Gastrocnemius medialis (tissue), 4 donors: ENCODE results near the gene AGXT. TPM values are rescaled to one million over a fixed set of nuclear protein-coding genes. Genes with fewer than 3 reads are reported as not detected.

Experiments used
- ATAC-seq, 2 donors: fragments of 150-250 bp; one replicate each; pipeline ENCODE4 v1.9.1; 2016
- DNase-seq, 2 donors: peaks; one replicate each; pipeline ENCODE4 v3.0.0-alpha.2; 2019
- H3K27ac ChIP-seq, 4 donors: fragments of 200-600 bp; sonication (generic); 1 replicate in 1 of 4; 2 replicates in 3 of 4; pipeline ENCODE4 v1.5.1; 2016 to 2018; ENCODE audit warnings: mild to moderate bottlenecking in 2 of 4, moderate library complexity in 1 of 4
- H3K27me3 ChIP-seq, 3 donors: fragments of 200-600 bp; sonication (generic) in 2 of 3; 1 replicate in 1 of 3; 2 replicates in 2 of 3; pipeline versions ENCODE4 v1.5.1 to v1.6.0; 2016 to 2019; ENCODE audit warnings: mild to moderate bottlenecking in 1 of 3, moderate library complexity in 1 of 3
- H3K36me3 ChIP-seq, 2 donors: fragments of 200-600 bp; sonication (generic) in 1 of 2; one replicate each; pipeline ENCODE4 v1.5.1; 2017 to 2018
- H3K4me1 ChIP-seq, 2 donors: fragments of 200-600 bp; sonication (generic) in 1 of 2; one replicate each; pipeline ENCODE4 v1.5.1; 2016 to 2017; ENCODE audit warnings: mild to moderate bottlenecking in 2 of 2
- H3K4me3 ChIP-seq, 4 donors: fragments of 200-600 bp; sonication (generic) in 3 of 4; 1 replicate in 1 of 4; 2 replicates in 3 of 4; pipeline ENCODE4 v1.5.1; 2016 to 2019; ENCODE audit warnings: mild to moderate bottlenecking in 2 of 4
- H3K9me3 ChIP-seq, 3 donors: fragments of 200-600 bp; sonication (generic) in 2 of 3; 1 replicate in 1 of 3; 2 replicates in 2 of 3; pipeline ENCODE4 v1.5.1; 2016 to 2019
- CTCF ChIP-seq, 5 experiments: fragments of 450-650 bp in 3 of 5; fragments of 200-600 bp in 2 of 5; sonication (generic) in 2 of 5; IDR thresholded peaks in 4 of 5; conservative IDR thresholded peaks in 1 of 5; 1 replicate in 4 of 5; 2 replicates in 1 of 5; pipeline ENCODE4 v1.5.1; 2016 to 2019; ENCODE audit warnings: antibody characterized with exemption in 5 of 5, mild to moderate bottlenecking in 3 of 5, moderate library complexity in 3 of 5
- POLR2A ChIP-seq, 2 donors: fragments of 450-650 bp; IDR thresholded peaks; one replicate each; pipeline ENCODE4 v1.6.1; 2017; ENCODE audit warnings: antibody characterized with exemption in 2 of 2, mild to moderate bottlenecking in 2 of 2, moderate library complexity in 2 of 2
- in situ Hi-C, 4 donors: fragments of 200-750 bp; cut with MboI; loops; one replicate each; pipeline versions ENCODE4 v1.15.0 to v1.8.0; 2017; ENCODE audit warnings: low sequenced_read_pairs in 4 of 4
- intact Hi-C: fragments of 100-400 bp; cut with DNase I; formaldehyde crosslinking; loops from one replicate; pipeline ENCODE4 v1.15.1; 2023; ENCODE audit warnings: low total_unique reads
- total RNA-seq, 4 donors: library from RNA; depleted of rRNA; stranded (reverse); fragments of >200 nt; gene quantifications; one replicate each; pipeline versions ENCODE4 v1.1.0 to v1.2.3, GENCODE V29; 2016

Gene AGXT
- total RNA-seq, 4 donors from 2014 or later, result 1.7 to 3.3 TPM; not detected in 2

- H3K9me3 ChIP-seq, result no peaks in the 10 kb centered on the region
- in situ Hi-C loops (no loop called here), intact Hi-C loops (no loop called here)
- no peak overlapping the region for H3K27ac ChIP-seq
- TF ChIP-seq POLR2A (IDR thresholded peaks at IDR 0.05) (no peak), CTCF (IDR thresholded peaks at IDR 0.05 in 4 of 5, conservative IDR thresholded peaks at IDR 0.05 in 1 of 5) (no peak)
- no peaks in the 10 kb centered on the region for H3K4me1 ChIP-seq
- H3K4me3 ChIP-seq, result no peak overlapping the region
- DNase-seq (peak in 1 of 2 donors; percentile 2), ATAC-seq (no peak)
- no peaks in the 10 kb centered on the region for H3K27me3 ChIP-seq
- no peaks in the 10 kb centered on the region for H3K36me3 ChIP-seq
Measured at GRCh38 chr2:240884221-240884620, 15.6 kb downstream of the AGXT start.

- H3K4me1 ChIP-seq, result no peaks in the 10 kb centered on the region
- TF ChIP-seq POLR2A (IDR thresholded peaks at IDR 0.05), result no peak
- no peak for TF ChIP-seq CTCF (IDR thresholded peaks at IDR 0.05 in 4 of 5, conservative IDR thresholded peaks at IDR 0.05 in 1 of 5)
- no peaks in the 10 kb centered on the region for H3K27me3 ChIP-seq
- in situ Hi-C loops, result no loop called here
- H3K4me3 ChIP-seq, result no peak overlapping the region
- ATAC-seq, result no peak
- no peaks in the 10 kb centered on the region for H3K36me3 ChIP-seq
- intact Hi-C loops, result no loop called here
- no peak for DNase-seq
- no peaks in the 10 kb centered on the region for H3K9me3 ChIP-seq
- no peak overlapping the region for H3K27ac ChIP-seq
Measured at GRCh38 chr2:240884745-240885144, 16.1 kb downstream of the AGXT start.

- ATAC-seq (no peak), DNase-seq (peak in 1 of 2 donors; percentile 4)
- no peaks in the 10 kb centered on the region for H3K9me3 ChIP-seq
- TF ChIP-seq CTCF (IDR thresholded peaks at IDR 0.05 in 4 of 5, conservative IDR thresholded peaks at IDR 0.05 in 1 of 5) (no peak), POLR2A (IDR thresholded peaks at IDR 0.05) (no peak)
- H3K27ac ChIP-seq, result no peak overlapping the region
- in situ Hi-C loops (no loop called here), intact Hi-C loops (no loop called here)
- no peaks in the 10 kb centered on the region for H3K27me3 ChIP-seq
- no peak overlapping the region for H3K4me3 ChIP-seq
- no peaks in the 10 kb centered on the region for H3K36me3 ChIP-seq
- no peaks in the 10 kb centered on the region for H3K4me1 ChIP-seq
Measured at GRCh38 chr2:240885566-240885965, 16.9 kb downstream of the AGXT start.

- H3K27me3 ChIP-seq, result no peaks in the 10 kb centered on the region
- ATAC-seq (no peak), DNase-seq (no peak)
- H3K4me3 ChIP-seq, result no peak overlapping the region
- H3K9me3 ChIP-seq, result no peaks in the 10 kb centered on the region
- intact Hi-C loops, result no loop called here
- no peak overlapping the region for H3K27ac ChIP-seq
- TF ChIP-seq POLR2A (IDR thresholded peaks at IDR 0.05) (no peak), CTCF (IDR thresholded peaks at IDR 0.05 in 4 of 5, conservative IDR thresholded peaks at IDR 0.05 in 1 of 5) (no peak)
- H3K36me3 ChIP-seq, result no peaks in the 10 kb centered on the region
- in situ Hi-C loops, result no loop called here
- H3K4me1 ChIP-seq, result no peaks in the 10 kb centered on the region
Measured at GRCh38 chr2:240886023-240886565, 17.5 kb downstream of the AGXT start.
